Omental fat pad (tissue), 4 donors: Measurements from ENCODE around the gene SPRR3. TPM values are rescaled to one million over a fixed set of nuclear protein-coding genes. Genes with fewer than 3 reads are reported as not detected.

Experiments
- ATAC-seq: fragments of 150-250 bp; one replicate; pipeline ENCODE4 v1.9.1; 2016; ENCODE audit warnings: mild to moderate bottlenecking, moderate library complexity; ENCODE audit not compliant: low FRiP score
- DNase-seq: peaks from one replicate; pipeline ENCODE4 v3.0.0-alpha.2; 2019; ENCODE audit warnings: low spot score
- CTCF ChIP-seq, 3 donors: fragments of 450-650 bp; IDR thresholded peaks; one replicate each; pipeline ENCODE4 v1.5.1; 2016 to 2017; ENCODE audit warnings: antibody characterized with exemption in 3 of 3, mild to moderate bottlenecking in 3 of 3, moderate library complexity in 2 of 3
- total RNA-seq, 4 donors: library from RNA; depleted of rRNA; stranded (reverse); fragments of >200 nt; gene quantifications; one replicate each; pipeline ENCODE4 v1.1.0, GENCODE V29; 2016

Gene SPRR3
- total RNA-seq, 4 donors from 2014 or later: not detected

GRCh38 chr1:152961226-152961891, 40.2 kb upstream of the SPRR3 start:
- TF ChIP-seq CTCF (IDR thresholded peaks at IDR 0.05): no peak
- no peak for ATAC-seq
- DNase-seq: no peak

- no peak for ATAC-seq
- no peak for DNase-seq
- no peak for TF ChIP-seq CTCF (IDR thresholded peaks at IDR 0.05)
Measured at GRCh38 chr1:152962876-152963415, 38.6 kb upstream of the SPRR3 start.

GRCh38 chr1:152964536-152964935, 37.0 kb upstream of the SPRR3 start:
- ATAC-seq (no peak), DNase-seq (no peak)
- TF ChIP-seq CTCF (IDR thresholded peaks at IDR 0.05): no peak

GRCh38 chr1:152965853-152966252, 35.7 kb upstream of the SPRR3 start:
- no peak for TF ChIP-seq CTCF (IDR thresholded peaks at IDR 0.05)
- ATAC-seq (no peak), DNase-seq (no peak)

- DNase-seq (no peak), ATAC-seq (no peak)
- no peak for TF ChIP-seq CTCF (IDR thresholded peaks at IDR 0.05)
Measured at GRCh38 chr1:152967201-152967600, 34.3 kb upstream of the SPRR3 start.

GRCh38 chr1:152968248-152968647, 33.3 kb upstream of the SPRR3 start:
- DNase-seq (no peak), ATAC-seq (no peak)
- TF ChIP-seq CTCF (IDR thresholded peaks at IDR 0.05): no peak

- TF ChIP-seq CTCF (IDR thresholded peaks at IDR 0.05): no peak
- ATAC-seq (no peak), DNase-seq (no peak)
Measured at GRCh38 chr1:152969036-152969435, 32.5 kb upstream of the SPRR3 start.
